RWPE2 (cell line): ENCODE measurements around the gene ZNF398.
A peak's percentile ranks its signal among the peaks of the same experiment; 100 is the strongest.

Experiments used
- ATAC-seq: fragments of 200-7000 bp; cut with Tn5 transposase; 3 replicates; pipeline ENCODE4 v1.9.1; 2021; ENCODE audit warnings: low read depth
- DNase-seq: peaks from one replicate; pipeline ENCODE4 v3.0.0-alpha.2; 2020; ENCODE audit warnings: low spot score
- H3K27ac ChIP-seq: fragments of 450-650 bp; 2 replicates; pipeline ENCODE4 v1.5.1; 2017; ENCODE audit warnings: mild to moderate bottlenecking; ENCODE audit not compliant: poor library complexity, severe bottlenecking
- H3K27me3 ChIP-seq: fragments of 250-450 bp; sonication (Bioruptor Pico); 2 replicates; pipeline ENCODE4 v1.5.1; 2021; ENCODE audit warnings: mild to moderate bottlenecking, moderate library complexity; ENCODE audit not compliant: insufficient read depth, poor library complexity, severe bottlenecking
- H3K36me3 ChIP-seq: fragments of 250-450 bp; sonication (Bioruptor Pico); 2 replicates; pipeline ENCODE4 v1.5.1; 2020; ENCODE audit warnings: low read depth, mild to moderate bottlenecking, moderate library complexity
- H3K4me1 ChIP-seq: fragments of 250-450 bp; sonication (Bioruptor Pico); 2 replicates; pipeline ENCODE4 v1.5.1; 2021; ENCODE audit warnings: mild to moderate bottlenecking, moderate library complexity; ENCODE audit not compliant: insufficient read depth, poor library complexity, severe bottlenecking
- H3K4me3 ChIP-seq: fragments of 250-450 bp; sonication (Bioruptor Pico); 2 replicates; pipeline ENCODE4 v1.5.1; 2021; ENCODE audit warnings: mild to moderate bottlenecking, moderate library complexity; ENCODE audit not compliant: severe bottlenecking
- H3K9me3 ChIP-seq: fragments of 250-450 bp; sonication (Bioruptor Pico); 2 replicates; pipeline ENCODE4 v1.5.1; 2021; ENCODE audit warnings: mild to moderate bottlenecking, moderate library complexity; ENCODE audit not compliant: severe bottlenecking
- CTCF ChIP-seq: fragments of 450-650 bp; IDR thresholded peaks from one replicate; pipeline ENCODE4 v1.5.1; 2017; ENCODE audit warnings: mild to moderate bottlenecking, moderate library complexity; ENCODE audit not compliant: poor library complexity, severe bottlenecking

Gene ZNF398

GRCh38 chr7:149198161-149198816 is 51.0 kb downstream of the ZNF398 start:
- no peak for ATAC-seq
- TF ChIP-seq CTCF, result no peak
- Histone ChIP-seq H3K36me3 (peaks cover 54% of the 10 kb centered on the region), H3K27ac (peak overlapping the region; percentile 82), H3K4me3 (no peak overlapping the region), H3K4me1 (peaks cover 21% of the 10 kb centered on the region), H3K9me3 (no peaks in the 10 kb centered on the region), H3K27me3 (no peaks in the 10 kb centered on the region)
- no peak for DNase-seq

- Histone ChIP-seq H3K27ac (peak overlapping the region; percentile 82), H3K9me3 (no peaks in the 10 kb centered on the region), H3K27me3 (no peaks in the 10 kb centered on the region), H3K36me3 (peaks cover 66% of the 10 kb centered on the region), H3K4me1 (peaks cover 21% of the 10 kb centered on the region), H3K4me3 (no peak overlapping the region)
- ATAC-seq, result peak; percentile 36; the same call in 2 of the 3 replicates
- TF ChIP-seq CTCF, result no peak
- DNase-seq, result no peak
Measured at GRCh38 chr7:149199234-149199995, 52.2 kb downstream of the ZNF398 start.

- DNase-seq (no peak), ATAC-seq (no peak)
- Histone ChIP-seq H3K4me3 (no peak overlapping the region), H3K9me3 (no peaks in the 10 kb centered on the region), H3K4me1 (peaks cover 11% of the 10 kb centered on the region), H3K27me3 (no peaks in the 10 kb centered on the region), H3K27ac (no peak overlapping the region), H3K36me3 (peaks cover 97% of the 10 kb centered on the region)
- TF ChIP-seq CTCF, result no peak
Measured at GRCh38 chr7:149202831-149203231, 55.6 kb downstream of the ZNF398 start.

- H3K36me3 ChIP-seq, result peaks cover 97% of the 10 kb centered on the region
- DNase-seq (no peak), ATAC-seq (no peak)
- no peak overlapping the region for H3K27ac ChIP-seq
- H3K27me3 ChIP-seq, result no peaks in the 10 kb centered on the region
- no peak for TF ChIP-seq CTCF
- H3K4me1 ChIP-seq, result no peaks in the 10 kb centered on the region
- H3K4me3 ChIP-seq, result no peak overlapping the region
- no peaks in the 10 kb centered on the region for H3K9me3 ChIP-seq
Measured at GRCh38 chr7:149205690-149206381, 58.6 kb downstream of the ZNF398 start.
